Endothelial cell of umbilical vein (primary cell): ENCODE data around the gene MT1X. TPM values are rescaled to one million over a fixed set of nuclear protein-coding genes. Genes with fewer than 3 reads are reported as not detected.

Experiments used
- BruUV-seq: library from RNA; stranded (reverse); fragments of 400-500 nt; replicated peaks from 2 replicates; lab custom pipeline; 2021; lab: Mats Ljungman, UMichigan
- CTCF ChIA-PET: fragments of 300-600, 350-600 bp; sonication (Branson Sonifier 250); formaldehyde crosslinking; loops from one replicate; lab custom pipeline; 2021; ENCODE audit warnings: antibody characterized with exemption, inconsistent platforms; lab: Charles Lee
- POLR2A ChIA-PET: fragments of 300-600, 350-600 bp; sonication (Branson Sonifier 250); formaldehyde crosslinking; loops from one replicate; lab custom pipeline; 2021; ENCODE audit warnings: antibody characterized with exemption, inconsistent platforms; lab: Charles Lee
- DNase-seq: peaks from one replicate; pipeline ENCODE4 v3.0.0-alpha.2; 2011; ENCODE audit warnings: low read depth, low spot score
- FAIRE-seq: peaks from 2 replicates; lab custom pipeline; 2011; peaks lifted over from hg19 to GRCh38; lab: Jason Lieb, UNC
- H2AFZ ChIP-seq: 2 replicates; pipeline ENCODE4 v1.6.0; 2012; ENCODE audit warnings: low read depth, low read length, control low read depth, inconsistent platforms
- H3K27ac ChIP-seq: 2 replicates; pipeline ENCODE4 v1.5.1; 2011; ENCODE audit warnings: low read depth, mild to moderate bottlenecking, control low read depth, low read length, moderate library complexity; ENCODE audit not compliant: insufficient read depth
- H3K27me3 ChIP-seq, 2 experiments: 2 replicates each; pipeline versions ENCODE4 v1.6.0 to v1.6.1; 2011; ENCODE audit warnings: low read length in 2 of 2, mixed read lengths in 1 of 2; ENCODE audit not compliant: control insufficient read depth in 2 of 2, insufficient read depth in 2 of 2
- H3K36me3 ChIP-seq, 2 experiments: 2 replicates in 1 of 2; 3 replicates in 1 of 2; pipeline ENCODE4 v1.5.1; 2011; ENCODE audit warnings: low read length in 2 of 2, mild to moderate bottlenecking in 1 of 2, moderate library complexity in 1 of 2; ENCODE audit not compliant: control insufficient read depth in 2 of 2, insufficient read depth in 2 of 2; ENCODE audit errors: extremely low read depth in 1 of 2
- H3K4me1 ChIP-seq: 3 replicates; pipeline ENCODE4 v1.5.1; 2011; ENCODE audit warnings: mild to moderate bottlenecking, low read length; ENCODE audit not compliant: control insufficient read depth, insufficient read depth; ENCODE audit errors: extremely low read depth
- H3K4me2 ChIP-seq: 2 replicates; pipeline ENCODE4 v1.6.1; 2011; ENCODE audit warnings: low read length, control low read depth, mixed read lengths; ENCODE audit not compliant: insufficient read depth
- H3K4me3 ChIP-seq, 3 experiments: fragments of 200-600 bp in 1 of 3; sonication (generic), shearing (Covaris generic) in 1 of 3; replicated peaks in 1 of 3; 2 replicates each; pipeline ENCODE4 v1.5.1; 2011 to 2016; ENCODE audit warnings: control low read depth in 3 of 3, low read length in 3 of 3, mild to moderate bottlenecking in 2 of 3, inconsistent platforms in 1 of 3, low read depth in 1 of 3, moderate library complexity in 1 of 3; ENCODE audit not compliant: insufficient read depth in 1 of 3
- H3K79me2 ChIP-seq: 2 replicates; pipeline ENCODE4 v1.6.0; 2012; ENCODE audit warnings: low read length, inconsistent platforms; ENCODE audit not compliant: control insufficient read depth, insufficient read depth
- H3K9ac ChIP-seq: replicated peaks from 2 replicates; pipeline ENCODE3; 2011; ENCODE audit warnings: low read length, control low read depth; ENCODE audit not compliant: insufficient read depth; ENCODE audit errors: extremely low read depth
- H3K9me1 ChIP-seq: replicated peaks from 3 replicates; pipeline ENCODE4 v1.6.0; 2011; ENCODE audit warnings: mild to moderate bottlenecking, low read length; ENCODE audit not compliant: control insufficient read depth, insufficient read depth; ENCODE audit errors: extremely low read depth
- H3K9me3 ChIP-seq: replicated peaks from 2 replicates; pipeline ENCODE4 v1.5.1; 2012; ENCODE audit warnings: low read length, inconsistent platforms; ENCODE audit not compliant: control insufficient read depth, insufficient read depth
- H4K20me1 ChIP-seq: replicated peaks from 2 replicates; pipeline ENCODE3; 2011; ENCODE audit warnings: mild to moderate bottlenecking, low read length; ENCODE audit not compliant: control insufficient read depth, insufficient read depth; ENCODE audit errors: extremely low read depth
- EZH2 ChIP-seq: IDR thresholded peaks from 2 replicates; pipeline ENCODE4 v1.6.1; 2012; ENCODE audit warnings: borderline replicate concordance, low read depth, mild to moderate bottlenecking, moderate library complexity, low read length, inconsistent platforms; ENCODE audit not compliant: severe bottlenecking
- FOS ChIP-seq: IDR thresholded peaks from 2 replicates; pipeline ENCODE4 v1.6.1; 2011; ENCODE audit warnings: mild to moderate bottlenecking, low read length, moderate library complexity, borderline replicate concordance; ENCODE audit not compliant: insufficient read depth
- GATA2 ChIP-seq: IDR thresholded peaks from 2 replicates; pipeline ENCODE4 v1.7.0; 2011; ENCODE audit warnings: low read depth, mild to moderate bottlenecking, moderate library complexity, mixed read lengths, low read length; ENCODE audit not compliant: insufficient read length, insufficient read depth
- JUN ChIP-seq: IDR thresholded peaks from 2 replicates; pipeline ENCODE4 v1.6.1; 2011; ENCODE audit warnings: borderline replicate concordance, low read depth; ENCODE audit not compliant: insufficient read length, insufficient read depth
- MAX ChIP-seq: IDR thresholded peaks from 2 replicates; pipeline ENCODE4 v1.6.1; 2011; ENCODE audit not compliant: insufficient read depth, insufficient read length
- MYC ChIP-seq: IDR thresholded peaks from one replicate; pipeline ENCODE4 v1.6.1; 2011; ENCODE audit warnings: mild to moderate bottlenecking, low read depth, low read length
- POLR2A ChIP-seq: IDR thresholded peaks from 2 replicates; pipeline ENCODE4 v1.6.1; 2012; ENCODE audit warnings: low read depth, mild to moderate bottlenecking, control low read depth, low read length
- POLR2AphosphoS5 ChIP-seq: IDR thresholded peaks from 2 replicates; pipeline ENCODE4 v1.6.1; 2012; ENCODE audit warnings: low read depth, mild to moderate bottlenecking, control low read depth, low read length, moderate library complexity; ENCODE audit not compliant: insufficient read depth
- dilution Hi-C: fragments of 300-500 bp; cut with MboI; formaldehyde crosslinking; loops from one replicate; pipeline ENCODE4 v1.15.0; 2019; ENCODE audit warnings: low sequenced_read_pairs; ENCODE audit not compliant: extremely low pct_ligation_motif_present
- intact Hi-C: fragments of 100-400 bp; cut with micrococcal nuclease; formaldehyde crosslinking; loops from one replicate; pipeline ENCODE4 v1.10.0; 2022
- polyA plus RNA-seq, 4 experiments: library from polyadenylated mRNA; depleted of rRNA in 3 of 4; stranded (reverse) in 3 of 4; unstranded in 1 of 4; fragments of >200 nt; gene quantifications; 2 replicates each; pipeline versions ENCODE4 v1.2.1 to v1.2.3, GENCODE V29; 2011 to 2012; ENCODE audit warnings: missing spikeins in 1 of 4
- total RNA-seq: library from RNA; stranded (reverse); gene quantifications from 2 replicates; pipeline ENCODE4 v1.2.3, GENCODE V29; 2021
- TF ChIP-seq, protein P1 (sequence below), 2 donors: IDR thresholded peaks; 1 replicate in 1 of 2; 2 replicates in 1 of 2; pipeline ENCODE4 v1.5.1; 2011; ENCODE audit warnings: low read length in 2 of 2, mild to moderate bottlenecking in 2 of 2, moderate library complexity in 2 of 2, control low read depth in 1 of 2, inconsistent platforms in 1 of 2, low read depth in 1 of 2; ENCODE audit not compliant: insufficient read depth in 1 of 2; ENCODE audit errors: extremely low read depth in 1 of 2

Gene MT1X
- total and polyA plus RNA-seq, 2 donors (not counting 3 experiments of a cell fraction or from before 2014, with no cell fraction given), result 15.6 to 46.7 TPM

- no TSS peak for BruUV-seq
- Histone ChIP-seq H3K9ac (no peak overlapping the region), H3K36me3 (no peaks in the 10 kb centered on the region), H3K4me1 (peaks cover 3% of the 10 kb centered on the region), H3K9me1 (no peaks in the 10 kb centered on the region), H4K20me1 (no peaks in the 10 kb centered on the region), H3K4me3 (no peak overlapping the region), H3K79me2 (no peaks in the 10 kb centered on the region), H3K4me2 (no peak overlapping the region), H3K27ac (no peak overlapping the region), H3K27me3 (peaks cover 31 to 41% of the 10 kb centered on the region in 2 experiments), H2AFZ (no peak overlapping the region), H3K9me3 (no peaks in the 10 kb centered on the region)
- intact Hi-C loops (no loop called here), dilution Hi-C loops (no loop called here)
- ChIA-PET POLR2A (no interaction called here), CTCF (interaction anchor here (0.7 to 2.5 kb wide), 4 partner anchors 26 to 114 kb away, joined by 3 to 22 read pairs (median 4); no protein-coding TSS in a partner anchor)
- DNase-seq (no peak), FAIRE-seq (no peak)
- TF ChIP-seq POLR2A (no peak), FOS (no peak), POLR2AphosphoS5 (no peak), MYC (no peak), EZH2 (no peak), MAX (no peak), JUN (no peak), GATA2 (no peak)
- TF ChIP-seq, protein P1, sequence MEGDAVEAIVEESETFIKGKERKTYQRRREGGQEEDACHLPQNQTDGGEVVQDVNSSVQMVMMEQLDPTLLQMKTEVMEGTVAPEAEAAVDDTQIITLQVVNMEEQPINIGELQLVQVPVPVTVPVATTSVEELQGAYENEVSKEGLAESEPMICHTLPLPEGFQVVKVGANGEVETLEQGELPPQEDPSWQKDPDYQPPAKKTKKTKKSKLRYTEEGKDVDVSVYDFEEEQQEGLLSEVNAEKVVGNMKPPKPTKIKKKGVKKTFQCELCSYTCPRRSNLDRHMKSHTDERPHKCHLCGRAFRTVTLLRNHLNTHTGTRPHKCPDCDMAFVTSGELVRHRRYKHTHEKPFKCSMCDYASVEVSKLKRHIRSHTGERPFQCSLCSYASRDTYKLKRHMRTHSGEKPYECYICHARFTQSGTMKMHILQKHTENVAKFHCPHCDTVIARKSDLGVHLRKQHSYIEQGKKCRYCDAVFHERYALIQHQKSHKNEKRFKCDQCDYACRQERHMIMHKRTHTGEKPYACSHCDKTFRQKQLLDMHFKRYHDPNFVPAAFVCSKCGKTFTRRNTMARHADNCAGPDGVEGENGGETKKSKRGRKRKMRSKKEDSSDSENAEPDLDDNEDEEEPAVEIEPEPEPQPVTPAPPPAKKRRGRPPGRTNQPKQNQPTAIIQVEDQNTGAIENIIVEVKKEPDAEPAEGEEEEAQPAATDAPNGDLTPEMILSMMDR (IDR thresholded peaks at IDR 0.05; ENCODE audit: extremely low read depth in 1 of 2, insufficient read depth in 1 of 2, low read depth in 1 of 2, low read length in 2 of 2), result no peak
Observed at GRCh38 chr16:56675685-56676210, 6.5 kb upstream of the MT1X start.
